GM10266 (cell line): ENCODE data around the gene SLC1A3.

Experiments used
- DNase-seq: peaks from one replicate; pipeline ENCODE4 v3.0.0; 2012; ENCODE audit errors: extremely low spot score
- CTCF ChIP-seq: IDR thresholded peaks from 2 replicates; pipeline ENCODE4 v1.5.1; 2012; ENCODE audit warnings: mild to moderate bottlenecking, low read depth; ENCODE audit not compliant: control insufficient read depth, insufficient read depth; ENCODE audit errors: missing control alignments

Gene SLC1A3

GRCh38 chr5:36726317-36726716 is 119.9 kb downstream of the SLC1A3 start:
- TF ChIP-seq CTCF = no peak
- no peak for DNase-seq

GRCh38 chr5:36726767-36727166 is 120.4 kb downstream of the SLC1A3 start:
- no peak for TF ChIP-seq CTCF
- DNase-seq = no peak

- peak; percentile 44 for DNase-seq
- TF ChIP-seq CTCF = peak; percentile 73
These were observed 122.5 kb downstream of the SLC1A3 start for GRCh38 chr5:36728697-36729543.

- no peak for TF ChIP-seq CTCF
- DNase-seq = no peak
These were observed 124.3 kb downstream of the SLC1A3 start for GRCh38 chr5:36730537-36731216.

GRCh38 chr5:36733183-36733582 is 126.8 kb downstream of the SLC1A3 start:
- TF ChIP-seq CTCF = no peak
- no peak for DNase-seq

- TF ChIP-seq CTCF = peak; percentile 35
- no peak for DNase-seq
These were observed 128.0 kb downstream of the SLC1A3 start for GRCh38 chr5:36734422-36734821.

- no peak for TF ChIP-seq CTCF
- no peak for DNase-seq
These were observed 129.5 kb downstream of the SLC1A3 start for GRCh38 chr5:36735891-36736290.
